ENCODE measurements around the gene MTMR11.
A peak's percentile ranks its signal among the peaks of the same experiment; 100 is the strongest.

Gene MTMR11

GRCh38 chr1:149879556-149879955, 57.1 kb downstream of the MTMR11 start:
- DNase-seq (ENCODE audit: low read depth, low spot score), result peak; percentile 64
- no peak overlapping the region for H3K4me3 ChIP-seq (ENCODE audit: low read length)
